Lower lobe of right lung (tissue), 2 donors: Measurements from ENCODE around the gene ZMIZ2. TPM values are rescaled to one million over a fixed set of nuclear protein-coding genes. Genes with fewer than 3 reads are reported as not detected.

Experiments
- ATAC-seq, 2 donors: fragments of 200-7000 bp; cut with Tn5 transposase; one replicate each; pipeline ENCODE4 v1.9.1; 2020 to 2022; ENCODE audit warnings: mild to moderate bottlenecking in 2 of 2, moderate library complexity in 2 of 2
- DNase-seq: peaks from one replicate; pipeline ENCODE4 v3.0.0-alpha.2; 2020
- H3K27ac ChIP-seq: fragments of 200-600 bp; one replicate; pipeline ENCODE4 v1.8.0; 2022
- H3K27me3 ChIP-seq: fragments of 200-600 bp; one replicate; pipeline ENCODE4 v1.8.0; 2022; ENCODE audit warnings: low read depth
- H3K36me3 ChIP-seq: fragments of 200-600 bp; one replicate; pipeline ENCODE4 v1.8.0; 2022; ENCODE audit warnings: mild to moderate bottlenecking
- H3K4me1 ChIP-seq: fragments of 200-600 bp; one replicate; pipeline ENCODE4 v1.8.0; 2022
- H3K4me3 ChIP-seq: fragments of 200-600 bp; one replicate; pipeline ENCODE4 v1.8.0; 2022; ENCODE audit warnings: mild to moderate bottlenecking
- H3K9me3 ChIP-seq: fragments of 200-600 bp; one replicate; pipeline ENCODE4 v1.8.0; 2022
- CTCF ChIP-seq: fragments of 200-600 bp; IDR thresholded peaks from one replicate; pipeline ENCODE4 v1.8.0; 2022; ENCODE audit warnings: antibody characterized with exemption, mild to moderate bottlenecking
- intact Hi-C: fragments of 100-400 bp; cut with DNase I; formaldehyde crosslinking; loops from one replicate; pipeline ENCODE4 v1.11.0; 2022
- total RNA-seq: library from RNA; stranded (reverse); fragmentation: NEBNext Ultra II Directional; extraction: Animal tissue kit (Norgen Biotek cat#: 25700); gene quantifications from one replicate; pipeline ENCODE4 v1.2.1, GENCODE V29; 2021
- donor health status: DM: no; HTN: yes; CAD: no; lungs with severe emphysema.

The ZMIZ2 gene
- total RNA-seq, 1 donor from 2014 or later = 97.9 TPM

- ATAC-seq (no peak), DNase-seq (no peak)
- TF ChIP-seq CTCF = no peak
- H3K9me3 ChIP-seq = no peaks in the 10 kb centered on the region
- H3K4me1 ChIP-seq = no peaks in the 10 kb centered on the region
- intact Hi-C loops = no loop called here
- H3K27me3 ChIP-seq = no peaks in the 10 kb centered on the region
- H3K4me3 ChIP-seq = no peak overlapping the region
- no peak overlapping the region for H3K27ac ChIP-seq
- H3K36me3 ChIP-seq = peaks cover 62% of the 10 kb centered on the region
These were observed 41.7 kb upstream of the ZMIZ2 start for GRCh38 chr7:44706788-44707557.

- H3K36me3 ChIP-seq = peaks cover 56% of the 10 kb centered on the region
- intact Hi-C loops = no loop called here
- TF ChIP-seq CTCF = no peak
- no peaks in the 10 kb centered on the region for H3K9me3 ChIP-seq
- H3K4me1 ChIP-seq = no peaks in the 10 kb centered on the region
- no peaks in the 10 kb centered on the region for H3K27me3 ChIP-seq
- H3K27ac ChIP-seq = no peak overlapping the region
- DNase-seq (no peak), ATAC-seq (no peak)
- no peak overlapping the region for H3K4me3 ChIP-seq
These were observed 41.0 kb upstream of the ZMIZ2 start for GRCh38 chr7:44707558-44708230.

- no peak for ATAC-seq
- Histone ChIP-seq H3K36me3 (peaks cover 44% of the 10 kb centered on the region), H3K9me3 (no peaks in the 10 kb centered on the region), H3K4me3 (no peak overlapping the region), H3K27me3 (no peaks in the 10 kb centered on the region), H3K27ac (no peak overlapping the region), H3K4me1 (no peaks in the 10 kb centered on the region)
- TF ChIP-seq CTCF = no peak
- no peak for DNase-seq
- intact Hi-C loops = no loop called here
These were observed 39.4 kb upstream of the ZMIZ2 start for GRCh38 chr7:44709011-44709915.

GRCh38 chr7:44709945-44710596 is 38.6 kb upstream of the ZMIZ2 start:
- no peak for ATAC-seq
- no peak for DNase-seq
- TF ChIP-seq CTCF = no peak
- H3K27me3 ChIP-seq = no peaks in the 10 kb centered on the region
- no peaks in the 10 kb centered on the region for H3K9me3 ChIP-seq
- H3K27ac ChIP-seq = no peak overlapping the region
- H3K36me3 ChIP-seq = peaks cover 44% of the 10 kb centered on the region
- H3K4me3 ChIP-seq = no peak overlapping the region
- no peaks in the 10 kb centered on the region for H3K4me1 ChIP-seq
- intact Hi-C loops = no loop called here

GRCh38 chr7:44711528-44711927 is 37.1 kb upstream of the ZMIZ2 start:
- Histone ChIP-seq H3K9me3 (no peaks in the 10 kb centered on the region), H3K36me3 (peaks cover 36% of the 10 kb centered on the region), H3K4me3 (no peak overlapping the region), H3K27ac (no peak overlapping the region), H3K27me3 (no peaks in the 10 kb centered on the region), H3K4me1 (no peaks in the 10 kb centered on the region)
- DNase-seq (no peak), ATAC-seq (no peak)
- intact Hi-C loops = no loop called here
- no peak for TF ChIP-seq CTCF
